Lung (tissue), 12 donors: ENCODE measurements around the gene ZACN. TPM values are rescaled to one million over a fixed set of nuclear protein-coding genes. Genes with fewer than 3 reads are reported as not detected.
"Not testable (repeated sequence)": the region's sequence is repeated elsewhere in the genome, so short reads cannot be mapped to it uniquely, and the experiment has no call there.

ENCODE experiments used
- ATAC-seq: fragments of 200-7000 bp; cut with Tn5 transposase; one replicate; pipeline ENCODE4 v1.9.1; 2020; ENCODE audit warnings: moderate number of reproducible peaks; ENCODE audit not compliant: insufficient read depth, low FRiP score
- DNase-seq, 3 donors: peaks; one replicate each; pipeline ENCODE4 v3.0.0-alpha.2; 2013 to 2017
- H3K27ac ChIP-seq, 2 donors: one replicate each; pipeline ENCODE4 v1.5.1; 2013; ENCODE audit warnings: mild to moderate bottlenecking in 2 of 2, moderate library complexity in 2 of 2, control low read depth in 1 of 2, inconsistent platforms in 1 of 2, low read depth in 1 of 2, low read length in 1 of 2
- H3K27me3 ChIP-seq, 3 donors: one replicate each; pipeline ENCODE4 v1.5.1; 2013; ENCODE audit warnings: low read length in 2 of 3; ENCODE audit not compliant: control insufficient read depth in 3 of 3, insufficient read depth in 3 of 3
- H3K36me3 ChIP-seq, 4 donors: one replicate each; pipeline ENCODE4 v1.5.1; 2013; ENCODE audit warnings: low read length in 4 of 4, mild to moderate bottlenecking in 1 of 4, moderate library complexity in 1 of 4; ENCODE audit not compliant: control insufficient read depth in 4 of 4, insufficient read depth in 4 of 4
- H3K4me1 ChIP-seq, 5 donors: one replicate each; pipeline ENCODE4 v1.5.1; 2013; ENCODE audit warnings: low read length in 5 of 5, mild to moderate bottlenecking in 2 of 5, moderate library complexity in 1 of 5; ENCODE audit not compliant: control insufficient read depth in 5 of 5, insufficient read depth in 5 of 5
- H3K4me3 ChIP-seq: one replicate; pipeline ENCODE4 v1.5.1; 2013; ENCODE audit warnings: mild to moderate bottlenecking, control low read depth, moderate library complexity
- H3K9ac ChIP-seq, 2 donors: one replicate each; pipeline ENCODE4 v1.5.1; 2013; ENCODE audit warnings: low read length in 2 of 2, control low read depth in 1 of 2; ENCODE audit not compliant: insufficient read depth in 1 of 2
- H3K9me3 ChIP-seq, 4 donors: one replicate each; pipeline ENCODE4 v1.5.1; 2013; ENCODE audit warnings: low read length in 3 of 4, mild to moderate bottlenecking in 1 of 4, moderate library complexity in 1 of 4; ENCODE audit not compliant: control insufficient read depth in 4 of 4, insufficient read depth in 3 of 4
- CTCF ChIP-seq: IDR thresholded peaks from 2 replicates; pipeline ENCODE4 v1.5.1; 2012; ENCODE audit warnings: mild to moderate bottlenecking; ENCODE audit errors: control extremely low read depth, extremely low read depth
- WGBS, 2 donors: extraction: QIAGEN DNeasy Blood & Tissue Kit; methylation state at CpG; one replicate each; pipeline ENCODE4 v1.1.7; 2013; 5-methylcytosine and 5-hydroxymethylcytosine counted together
- polyA plus RNA-seq, 2 donors: library from polyadenylated mRNA; stranded (reverse); fragments of 200-250 nt; gene quantifications; one replicate each; pipeline ENCODE4 v1.2.1, GENCODE V29; 2013
- total RNA-seq, 2 donors: library from RNA; depleted of rRNA in 1 of 2; stranded (reverse); fragments of >200 nt in 1 of 2; gene quantifications; one replicate each; pipeline ENCODE4 v1.2.1, GENCODE V29; 2014 to 2021
- donor health status: control.
- donor health status: control.
- donor health status: Bipolar disorder and iron deficiency.
- donor health status: healthy.
- donor health status: DM: yes; HTN: yes; CAD: no.

Gene ZACN
- total and polyA plus RNA-seq, 4 donors, result 0.25 to 1.9 (median 1.4) TPM; not detected in 1

- DNase-seq (no peak), ATAC-seq (no peak)
- no peaks in the 10 kb centered on the region for H3K27me3 ChIP-seq
- no peak overlapping the region for H3K9ac ChIP-seq
- H3K4me3 ChIP-seq, result no peak overlapping the region
- 81 to 83% methylated on average over 3 of the region's 3 CpGs for WGBS, 2 donors
- peaks cover 19 to 45% (median 30%) of the 10 kb centered on the region in 4 donors for H3K36me3 ChIP-seq
- no peaks in the 10 kb centered on the region for H3K9me3 ChIP-seq
- TF ChIP-seq CTCF, result no peak
- H3K27ac ChIP-seq, result no peak overlapping the region
- H3K4me1 ChIP-seq, result peaks cover 0 to 9% (median 0%) of the 10 kb centered on the region in 5 donors
Measured at GRCh38 chr17:76038050-76038449, 40.9 kb upstream of the ZACN start.

- no peak overlapping the region for H3K9ac ChIP-seq
- DNase-seq, result no peak
- peaks cover 27 to 56% (median 40%) of the 10 kb centered on the region in 4 donors for H3K36me3 ChIP-seq
- peaks cover 0 to 9% (median 0%) of the 10 kb centered on the region in 5 donors for H3K4me1 ChIP-seq
- no peak overlapping the region for H3K4me3 ChIP-seq
- WGBS, 2 donors, result 86 to 88% methylated on average over 6 of the region's 6 CpGs
- H3K27me3 ChIP-seq, result no peaks in the 10 kb centered on the region
- no peak for TF ChIP-seq CTCF
- no peak overlapping the region for H3K27ac ChIP-seq
- H3K9me3 ChIP-seq, result no peaks in the 10 kb centered on the region
- ATAC-seq, result no peak
Measured at GRCh38 chr17:76039121-76039520, 39.9 kb upstream of the ZACN start.

- no peak for ATAC-seq
- H3K36me3 ChIP-seq, result peaks cover 34 to 60% (median 46%) of the 10 kb centered on the region in 4 donors
- no peak overlapping the region for H3K27ac ChIP-seq
- no peaks in the 10 kb centered on the region for H3K27me3 ChIP-seq
- no peak for TF ChIP-seq CTCF
- H3K9ac ChIP-seq, result no peak overlapping the region
- no peak for DNase-seq
- no peak overlapping the region for H3K4me3 ChIP-seq
- no peaks in the 10 kb centered on the region for H3K9me3 ChIP-seq
- WGBS, 2 donors, result 80 to 87% methylated on average over 6 of the region's 6 CpGs
- peaks cover 0 to 9% (median 0%) of the 10 kb centered on the region in 5 donors for H3K4me1 ChIP-seq
Measured at GRCh38 chr17:76040376-76040775, 38.6 kb upstream of the ZACN start.

- 92 to 98% methylated on average over 3 of the region's 3 CpGs for WGBS, 2 donors
Measured at GRCh38 chr17:76042868-76043267, 36.1 kb upstream of the ZACN start.

GRCh38 chr17:76044475-76045007, 34.4 kb upstream of the ZACN start:
- 72 to 80% methylated on average over 11 of the region's 11 CpGs for WGBS, 2 donors
- H3K27me3 ChIP-seq, DNase-seq, H3K9ac ChIP-seq, ATAC-seq, H3K4me3 ChIP-seq, H3K27ac ChIP-seq, H3K4me1 ChIP-seq, H3K9me3 ChIP-seq: not testable (repeated sequence)
- peaks cover 36 to 76% (median 68%) of the 10 kb centered on the region in 4 donors for H3K36me3 ChIP-seq

More at GRCh38 chr17:76042868-76043267, 36.1 kb upstream of the ZACN start:
- ATAC-seq, DNase-seq, H3K27ac ChIP-seq, H3K4me3 ChIP-seq, H3K4me1 ChIP-seq, H3K9me3 ChIP-seq, H3K9ac ChIP-seq, H3K27me3 ChIP-seq: not testable (repeated sequence)
- peaks cover 34 to 77% (median 59%) of the 10 kb centered on the region in 4 donors for H3K36me3 ChIP-seq
